HG03060 (cell line): ENCODE data around the gene EPN1.

Source experiments
- ATAC-seq: cut with Tn5 transposase; IDR thresholded peaks from one replicate; pipeline ENCODE4 v1.9.1; 2021; ENCODE audit warnings: low read depth, moderate number of reproducible peaks; ENCODE audit not compliant: unreplicated experiment

Gene EPN1

GRCh38 chr19:55676889-55677505, 2.0 kb downstream of the EPN1 start:
- ATAC-seq: no peak

GRCh38 chr19:55677572-55678028, 2.6 kb downstream of the EPN1 start:
- no peak for ATAC-seq

- ATAC-seq: peak; percentile 56
Observed at GRCh38 chr19:55678121-55678671, 3.2 kb downstream of the EPN1 start.

GRCh38 chr19:55679343-55680257, 4.6 kb downstream of the EPN1 start:
- no peak for ATAC-seq

GRCh38 chr19:55680339-55681130, 5.5 kb downstream of the EPN1 start:
- no peak for ATAC-seq

GRCh38 chr19:55681131-55682092, 6.4 kb downstream of the EPN1 start:
- ATAC-seq: no peak

GRCh38 chr19:55683449-55684261, 8.6 kb downstream of the EPN1 start:
- ATAC-seq: no peak

GRCh38 chr19:55684946-55685681, 10.1 kb downstream of the EPN1 start:
- ATAC-seq: no peak

- no peak for ATAC-seq
Observed at GRCh38 chr19:55685776-55686175, 10.8 kb downstream of the EPN1 start.

GRCh38 chr19:55686311-55687050, 11.5 kb downstream of the EPN1 start:
- ATAC-seq: no peak

GRCh38 chr19:55687281-55688201, 12.5 kb downstream of the EPN1 start:
- no peak for ATAC-seq

- ATAC-seq: no peak
Observed at GRCh38 chr19:55688422-55689218, 13.6 kb downstream of the EPN1 start.

- no peak for ATAC-seq
Observed at GRCh38 chr19:55689411-55690108, 14.5 kb downstream of the EPN1 start.

- no peak for ATAC-seq
Observed at GRCh38 chr19:55690109-55690768, 15.2 kb downstream of the EPN1 start.
